COLO829 (cell line): ENCODE measurements around the gene IGSF8.
"Not testable (repeated sequence)": the region's sequence is repeated elsewhere in the genome, so short reads cannot be mapped to it uniquely, and the experiment has no call there.

Experiments used
- DNase-seq: peaks from one replicate; pipeline ENCODE4 v3.0.0; 2012; ENCODE audit warnings: low spot score

Gene IGSF8

GRCh38 chr1:160127381-160127780 is 29.0 kb upstream of the IGSF8 start:
- no peak for DNase-seq

DNA sequence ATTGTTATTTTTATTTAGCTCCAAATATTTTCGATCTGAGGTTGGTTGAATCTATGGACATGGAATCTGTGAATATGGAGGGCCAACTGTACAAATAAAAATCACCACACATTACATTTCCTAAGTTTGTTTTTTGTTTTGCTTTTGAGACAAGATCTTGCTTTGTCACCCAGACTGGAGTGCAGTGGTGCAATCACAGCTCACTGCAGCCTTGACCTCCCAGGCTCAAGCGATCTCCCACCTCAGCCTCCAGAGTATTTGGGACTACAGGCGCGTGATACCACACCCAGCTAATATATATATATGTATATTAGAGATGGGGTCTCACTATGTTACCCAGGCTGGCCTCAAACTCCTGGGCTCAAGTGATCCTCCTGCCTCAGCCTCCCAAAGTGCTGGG is 27.9 kb upstream of the IGSF8 start:
- DNase-seq = not testable (repeated sequence)

- no peak for DNase-seq
These were observed 27.3 kb upstream of the IGSF8 start for GRCh38 chr1:160125746-160126145.

DNA sequence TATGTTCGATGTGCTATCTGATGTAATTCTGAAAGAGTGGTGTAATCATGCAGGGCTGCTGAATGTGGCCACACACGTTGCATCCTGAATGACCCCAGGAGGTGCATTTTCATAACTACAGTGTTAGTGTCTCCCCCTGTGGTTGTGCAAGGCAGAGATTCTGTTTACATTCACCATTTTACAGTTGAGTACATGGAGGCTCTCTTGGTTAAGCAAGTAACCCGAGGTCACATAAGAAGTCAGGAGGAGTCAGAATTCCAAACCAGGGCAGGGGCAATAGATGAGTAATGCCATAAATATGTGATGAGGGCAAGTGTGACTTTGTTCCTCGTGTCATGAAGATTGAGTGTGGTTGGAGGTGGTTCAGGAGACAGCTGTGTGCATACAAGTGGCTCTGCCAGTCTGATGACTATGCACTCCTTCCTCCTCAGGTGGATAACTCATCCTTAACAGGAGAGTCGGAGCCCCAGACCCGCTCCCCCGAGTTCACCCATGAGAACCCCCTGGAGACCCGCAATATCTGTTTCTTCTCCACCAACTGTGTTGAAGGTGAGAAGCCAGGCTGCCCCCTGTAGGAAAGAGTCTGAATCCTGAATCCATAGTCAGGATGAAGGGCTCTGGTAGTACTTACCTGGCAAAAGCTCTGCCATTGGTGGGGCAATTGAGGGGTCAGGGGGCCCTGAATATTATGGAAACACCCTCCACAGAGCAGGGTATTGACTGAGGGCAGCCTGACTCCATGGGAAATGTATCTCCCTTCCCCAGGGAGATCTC is 26.5 kb upstream of the IGSF8 start:
- DNase-seq = peak; percentile 53

- no peak for DNase-seq
These were observed 25.3 kb upstream of the IGSF8 start for GRCh38 chr1:160123726-160124125.

- no peak for DNase-seq
These were observed 24.6 kb upstream of the IGSF8 start for GRCh38 chr1:160122978-160123495.

DNA sequence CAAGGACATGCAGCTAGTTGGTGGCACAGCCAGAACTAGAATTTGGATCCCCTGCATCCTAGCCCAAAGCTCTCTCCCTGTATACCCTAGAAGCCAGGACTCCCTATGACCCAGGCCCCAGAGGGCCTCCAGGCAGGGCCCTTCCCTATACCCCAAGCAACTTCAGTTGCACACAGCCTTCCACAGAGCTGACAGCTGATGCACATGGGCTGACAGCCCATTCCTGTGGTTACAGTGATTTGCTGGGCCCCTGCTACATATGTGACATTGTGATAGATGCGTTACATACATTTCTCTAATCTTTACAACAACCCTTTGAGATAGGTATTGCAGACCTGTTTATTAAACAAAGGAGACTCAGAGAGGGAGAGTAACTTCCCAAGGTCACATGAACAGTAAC is 23.0 kb upstream of the IGSF8 start:
- DNase-seq = no peak

- no peak for DNase-seq
These were observed 22.4 kb upstream of the IGSF8 start for GRCh38 chr1:160120797-160121196.

DNA sequence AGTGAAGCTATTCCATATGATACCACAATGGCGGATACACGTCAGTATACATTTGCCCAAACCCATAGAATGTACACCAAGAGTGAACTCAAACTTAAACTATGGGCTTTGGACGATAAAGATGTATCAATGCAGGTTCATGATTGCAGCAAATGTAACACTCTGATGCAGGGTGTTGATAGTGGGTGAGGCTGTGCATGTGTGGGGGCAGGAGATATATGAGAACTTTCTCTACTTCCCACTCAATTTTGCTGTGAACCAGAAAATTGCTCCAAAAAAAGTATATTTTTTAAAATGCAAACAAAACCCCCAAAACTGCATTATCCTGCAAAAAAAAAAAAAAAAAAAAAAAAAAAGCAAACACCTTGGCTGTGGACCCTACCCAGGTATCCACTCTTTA is 20.5 kb upstream of the IGSF8 start:
- DNase-seq = no peak

DNA sequence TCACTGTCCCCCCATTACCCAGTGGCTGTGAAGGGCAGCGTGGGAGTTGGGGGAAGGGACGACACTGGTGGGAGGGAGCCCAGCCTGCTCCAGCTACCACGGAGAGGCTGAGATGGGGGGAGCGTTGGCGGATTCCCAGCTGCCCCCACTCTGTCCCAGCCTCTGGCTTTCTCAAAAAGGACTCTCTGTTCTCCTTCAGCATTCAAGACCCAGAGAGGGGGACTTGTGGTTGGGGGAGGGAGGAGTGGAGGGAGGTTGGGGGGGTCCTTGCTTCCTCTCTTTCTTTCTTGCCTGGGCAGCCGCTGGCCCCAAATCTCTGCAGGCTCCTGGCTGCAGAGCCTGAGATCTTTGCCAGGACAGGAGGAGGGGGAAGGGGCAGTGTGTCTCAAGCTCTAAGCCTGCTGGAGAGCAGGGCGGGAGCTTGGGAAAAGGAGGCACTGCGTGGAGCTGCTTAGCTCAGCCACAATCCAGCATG is 19.3 kb upstream of the IGSF8 start:
- DNase-seq = no peak

DNA sequence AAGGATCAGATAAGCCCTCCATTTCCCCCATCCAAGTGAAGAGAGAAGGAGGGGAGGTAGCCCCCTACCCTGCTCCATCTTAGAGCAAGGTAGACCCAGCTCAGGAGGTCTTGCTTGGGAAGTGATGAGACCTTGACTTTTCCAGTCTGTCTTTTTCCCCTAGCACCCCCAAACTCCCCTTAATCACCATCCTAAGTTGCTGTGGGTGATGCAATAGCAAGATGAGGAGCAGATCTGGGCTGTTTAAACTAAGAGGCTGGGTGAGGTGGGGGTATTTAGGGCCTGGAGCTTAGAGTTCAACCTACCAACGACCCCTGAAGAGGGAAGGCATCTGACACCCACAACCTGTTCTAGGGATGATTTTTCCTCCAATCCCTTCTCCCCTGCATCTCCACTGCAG is 18.9 kb upstream of the IGSF8 start:
- no peak for DNase-seq

DNA sequence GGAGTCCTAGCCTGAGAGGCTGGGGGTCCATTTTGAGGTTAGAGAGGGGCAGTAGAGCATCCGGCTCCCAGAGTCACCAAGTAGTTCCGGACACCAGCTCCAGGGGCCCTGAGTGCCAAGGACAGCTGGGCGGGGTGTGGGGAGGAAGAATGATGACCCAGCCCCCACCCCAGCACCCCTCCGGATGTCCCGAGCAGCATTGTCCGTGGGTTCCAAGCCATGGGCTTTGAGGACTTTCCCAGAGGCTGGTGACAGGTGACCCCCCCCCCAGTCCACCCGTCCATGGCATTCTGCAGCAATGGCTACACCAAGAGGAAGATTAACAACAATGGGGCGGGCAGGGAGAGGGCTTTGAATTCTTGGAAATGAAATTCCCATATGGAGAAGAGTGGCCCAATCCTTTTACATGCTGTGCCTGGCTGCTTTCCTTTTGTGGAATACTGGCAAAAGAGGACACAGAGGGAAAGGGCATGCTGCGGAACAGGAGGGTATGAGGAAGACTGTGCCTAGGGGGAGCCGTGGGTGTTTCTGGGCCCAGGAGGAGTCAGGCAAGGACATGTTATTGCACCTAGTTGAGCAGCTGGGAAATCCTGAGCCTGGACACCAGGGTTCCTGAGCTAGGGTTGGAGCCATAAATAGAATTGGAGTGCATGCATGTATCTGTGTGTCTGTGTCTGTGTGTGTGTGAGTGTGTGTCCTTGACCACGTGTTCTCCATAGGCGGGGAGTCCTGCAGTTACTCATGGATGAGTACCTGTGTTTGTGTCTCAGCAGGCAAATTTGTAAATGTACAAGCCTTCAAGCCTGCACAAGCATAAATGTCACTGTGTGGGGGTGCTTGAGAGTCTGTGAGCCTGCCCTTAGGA is 18.1 kb upstream of the IGSF8 start:
- no peak for DNase-seq

- no peak for DNase-seq
These were observed 17.3 kb upstream of the IGSF8 start, which contains the start of gene ATP1A2 for GRCh38 chr1:160115545-160116282. Gene ATP1A2, plus strand, starts transcription at chr1:160115759. Its CDS starts 103 bp downstream, at chr1:160115862.

GRCh38 chr1:160114085-160114484 is 15.7 kb upstream of the IGSF8 start:
- no peak for DNase-seq

DNA sequence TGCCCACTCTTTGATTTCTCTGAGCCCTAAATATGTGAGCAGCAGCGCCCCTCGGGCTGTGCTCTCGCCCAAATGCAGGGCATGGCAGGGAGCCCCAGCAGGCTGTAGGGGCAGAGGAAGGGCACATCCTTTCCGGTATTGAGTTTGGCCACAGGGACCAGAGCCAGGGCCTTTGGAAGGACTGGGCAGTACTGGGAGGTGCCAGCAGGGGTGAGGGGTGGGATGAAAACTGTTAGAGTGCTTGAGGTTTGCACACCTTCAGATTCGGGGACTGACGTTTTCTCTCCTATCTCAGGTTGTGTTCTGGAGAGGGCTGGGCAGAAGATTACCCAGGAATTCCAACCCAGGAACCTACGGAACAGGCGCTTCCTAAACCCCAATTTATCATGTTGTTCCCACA is 15.0 kb upstream of the IGSF8 start:
- DNase-seq = no peak

GRCh38 chr1:160112357-160112756 is 13.9 kb upstream of the IGSF8 start:
- no peak for DNase-seq

DNA sequence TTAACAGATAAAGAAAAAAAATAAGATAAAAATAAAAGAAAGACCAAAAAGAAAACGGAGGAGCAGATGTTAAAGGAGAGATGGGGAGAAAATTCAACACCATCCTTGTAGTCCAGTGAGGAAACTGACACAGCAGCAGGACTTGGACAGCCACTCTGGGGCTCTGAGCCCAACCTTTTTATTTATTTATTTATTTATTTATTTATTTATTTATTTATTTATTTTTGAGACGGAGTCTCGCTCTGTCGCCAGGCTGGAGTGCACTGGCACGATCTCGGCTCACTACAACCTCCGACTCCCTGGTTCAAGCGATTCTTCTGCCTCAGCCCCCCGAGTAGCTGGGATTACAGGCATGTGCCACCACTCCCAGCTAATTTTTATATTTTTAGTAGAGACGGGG is 13.0 kb upstream of the IGSF8 start:
- DNase-seq = not testable (repeated sequence)

- no peak for DNase-seq
These were observed 11.3 kb upstream of the IGSF8 start for GRCh38 chr1:160109686-160110085.

GRCh38 chr1:160108888-160109662 is 10.7 kb upstream of the IGSF8 start:
- DNase-seq = peak; percentile 86

- no peak for DNase-seq
These were observed 9.1 kb upstream of the IGSF8 start for GRCh38 chr1:160107512-160107911.

DNA sequence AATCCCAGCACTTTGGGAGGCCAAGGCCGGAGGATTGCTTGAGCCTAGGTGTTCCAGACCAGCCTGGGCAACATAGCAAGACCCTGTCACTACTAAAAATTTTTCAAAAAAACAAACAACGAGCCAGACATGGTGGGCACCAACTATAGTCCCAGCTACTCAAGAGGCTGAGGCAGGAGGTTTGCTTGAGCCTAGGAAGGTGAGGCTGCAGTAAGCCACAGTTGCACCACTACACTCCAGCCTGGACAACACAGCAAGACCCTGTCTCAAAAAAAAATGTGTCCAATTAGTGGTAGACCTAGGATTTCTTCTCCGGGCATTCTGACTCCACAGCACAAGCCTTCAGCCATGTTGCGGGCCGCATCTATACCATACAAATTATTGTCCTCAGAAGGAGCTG is 6.7 kb upstream of the IGSF8 start:
- no peak for DNase-seq
